GM12801 (cell line): ENCODE data around the gene AKR1C4.

Experiments
- TF ChIP-seq, protein P1 (sequence below): IDR thresholded peaks from one replicate; pipeline ENCODE4 v1.5.1; 2011; ENCODE audit warnings: control low read depth; ENCODE audit not compliant: insufficient read length; ENCODE audit errors: extremely low read depth

AKR1C4 gene

DNA sequence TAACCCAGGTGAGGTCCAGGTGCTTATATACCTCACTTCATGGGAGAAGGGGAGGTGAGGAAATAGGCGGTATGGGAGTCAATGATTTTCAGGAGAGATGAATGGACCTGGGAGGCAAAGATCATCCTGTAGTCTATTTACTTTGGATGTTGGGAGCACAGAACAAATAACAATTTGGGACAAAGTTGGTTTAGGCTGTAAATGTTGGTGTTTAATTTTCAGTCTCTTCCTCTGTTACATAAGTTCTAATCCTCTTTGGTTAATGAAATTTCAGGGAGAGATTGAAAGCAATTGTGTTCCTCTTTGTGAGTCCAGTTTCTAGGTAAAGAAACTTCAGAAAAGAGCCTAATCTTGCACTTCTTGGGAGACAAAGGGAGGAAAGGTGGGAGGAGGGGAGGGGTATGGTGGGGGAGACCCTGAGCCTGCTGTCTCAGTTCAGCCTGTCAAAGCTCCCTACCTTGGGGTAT, 46.9 kb downstream of the AKR1C4 start:
- TF ChIP-seq, protein P1, sequence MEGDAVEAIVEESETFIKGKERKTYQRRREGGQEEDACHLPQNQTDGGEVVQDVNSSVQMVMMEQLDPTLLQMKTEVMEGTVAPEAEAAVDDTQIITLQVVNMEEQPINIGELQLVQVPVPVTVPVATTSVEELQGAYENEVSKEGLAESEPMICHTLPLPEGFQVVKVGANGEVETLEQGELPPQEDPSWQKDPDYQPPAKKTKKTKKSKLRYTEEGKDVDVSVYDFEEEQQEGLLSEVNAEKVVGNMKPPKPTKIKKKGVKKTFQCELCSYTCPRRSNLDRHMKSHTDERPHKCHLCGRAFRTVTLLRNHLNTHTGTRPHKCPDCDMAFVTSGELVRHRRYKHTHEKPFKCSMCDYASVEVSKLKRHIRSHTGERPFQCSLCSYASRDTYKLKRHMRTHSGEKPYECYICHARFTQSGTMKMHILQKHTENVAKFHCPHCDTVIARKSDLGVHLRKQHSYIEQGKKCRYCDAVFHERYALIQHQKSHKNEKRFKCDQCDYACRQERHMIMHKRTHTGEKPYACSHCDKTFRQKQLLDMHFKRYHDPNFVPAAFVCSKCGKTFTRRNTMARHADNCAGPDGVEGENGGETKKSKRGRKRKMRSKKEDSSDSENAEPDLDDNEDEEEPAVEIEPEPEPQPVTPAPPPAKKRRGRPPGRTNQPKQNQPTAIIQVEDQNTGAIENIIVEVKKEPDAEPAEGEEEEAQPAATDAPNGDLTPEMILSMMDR, result no peak

DNA sequence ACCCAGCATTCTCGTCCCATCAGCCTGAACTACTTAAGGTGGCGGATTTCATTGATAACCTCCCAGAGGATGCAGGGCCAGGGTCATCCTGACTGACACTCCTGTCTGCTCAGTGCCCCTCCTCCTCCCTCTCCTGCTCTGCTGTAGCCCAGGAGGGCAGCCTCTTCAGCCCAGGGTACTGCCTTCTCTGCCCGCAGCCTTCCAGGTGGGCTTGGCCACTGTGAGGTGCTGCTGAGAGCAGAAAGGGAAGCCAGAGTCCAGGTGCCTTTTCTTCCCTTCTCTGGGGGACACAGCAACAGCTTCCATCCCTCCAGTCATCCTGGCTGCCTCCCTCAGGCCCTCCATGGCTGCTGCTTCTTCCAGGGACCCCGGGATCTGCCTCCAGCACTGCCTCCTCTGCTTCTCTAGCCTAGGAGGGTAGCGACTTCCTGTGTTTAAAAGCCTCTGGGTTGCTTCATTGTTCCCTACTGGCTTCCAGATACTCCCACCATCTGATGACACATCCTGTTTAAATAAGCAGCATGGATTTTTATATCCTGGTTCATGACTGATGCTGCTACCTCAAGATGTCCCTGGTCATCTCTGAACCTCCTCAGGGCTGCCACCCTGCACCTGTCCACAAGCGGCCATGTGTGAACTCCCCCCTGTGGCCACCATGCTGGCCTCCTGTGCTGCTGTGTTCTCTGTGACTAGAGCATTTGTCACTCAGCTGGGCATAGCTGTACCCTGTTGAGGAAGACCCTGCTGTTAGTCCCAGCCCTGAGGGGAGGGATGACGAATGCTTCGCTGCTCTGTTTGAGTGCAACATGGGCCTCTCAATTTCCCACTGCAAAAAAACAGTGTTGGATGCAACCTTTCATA, 55.8 kb downstream of the AKR1C4 start:
- TF ChIP-seq, protein P1, result no peak

DNA sequence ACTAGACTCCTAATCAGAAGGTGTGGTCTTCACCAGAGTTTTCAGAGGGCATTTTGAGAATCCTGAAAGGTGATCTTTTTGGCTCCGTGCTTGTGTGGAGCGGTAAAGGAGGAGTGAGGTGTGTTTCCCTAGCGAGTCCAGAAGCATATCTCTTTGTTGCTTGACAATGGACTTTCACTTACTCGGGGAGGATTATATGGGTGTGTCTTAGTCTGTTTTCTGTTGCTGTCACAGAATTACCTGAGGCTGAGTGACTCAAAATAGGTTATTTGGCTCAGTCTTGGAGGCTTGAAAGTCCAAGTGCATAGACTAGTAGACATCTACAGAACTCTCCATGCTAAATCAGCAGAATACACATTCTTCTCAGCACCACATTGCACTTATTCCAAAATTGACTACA, 57.9 kb downstream of the AKR1C4 start:
- TF ChIP-seq, protein P1, result no peak

GRCh38 chr10:5259132-5259951, 62.7 kb downstream of the AKR1C4 start:
- TF ChIP-seq, protein P1, result no peak

GRCh38 chr10:5259952-5260578, 63.4 kb downstream of the AKR1C4 start:
- TF ChIP-seq, protein P1, result no peak

GRCh38 chr10:5260828-5261227, 64.2 kb downstream of the AKR1C4 start:
- TF ChIP-seq, protein P1, result no peak

DNA sequence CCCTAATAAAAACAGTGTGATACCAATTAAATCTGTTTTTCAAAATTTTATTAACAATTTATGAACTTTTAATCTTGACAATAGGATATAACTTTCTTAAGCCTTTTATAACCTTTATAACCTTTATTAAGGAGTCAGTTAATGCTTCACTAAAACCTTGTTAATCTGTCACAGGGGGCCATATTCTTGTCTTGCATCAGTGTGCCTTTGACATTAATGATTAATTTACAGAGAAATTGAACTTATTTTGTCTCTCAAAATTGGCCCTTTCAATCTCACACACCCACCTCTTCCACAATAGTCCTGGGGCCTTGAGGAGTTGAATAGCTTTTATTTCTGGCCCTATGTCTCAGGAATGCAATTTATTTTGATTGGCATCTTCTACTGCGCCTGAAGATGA, 68.5 kb downstream of the AKR1C4 start:
- TF ChIP-seq, protein P1, result no peak
